HG03565 (cell line): ENCODE results near the gene SIRPG.
"Not testable (repeated sequence)": the region's sequence is repeated elsewhere in the genome, so short reads cannot be mapped to it uniquely, and the experiment has no call there.

Source experiments
- ATAC-seq: cut with Tn5 transposase; IDR thresholded peaks from one replicate; pipeline ENCODE4 v1.9.1; 2021; ENCODE audit warnings: mild to moderate bottlenecking, moderate library complexity; ENCODE audit not compliant: unreplicated experiment

SIRPG gene

DNA sequence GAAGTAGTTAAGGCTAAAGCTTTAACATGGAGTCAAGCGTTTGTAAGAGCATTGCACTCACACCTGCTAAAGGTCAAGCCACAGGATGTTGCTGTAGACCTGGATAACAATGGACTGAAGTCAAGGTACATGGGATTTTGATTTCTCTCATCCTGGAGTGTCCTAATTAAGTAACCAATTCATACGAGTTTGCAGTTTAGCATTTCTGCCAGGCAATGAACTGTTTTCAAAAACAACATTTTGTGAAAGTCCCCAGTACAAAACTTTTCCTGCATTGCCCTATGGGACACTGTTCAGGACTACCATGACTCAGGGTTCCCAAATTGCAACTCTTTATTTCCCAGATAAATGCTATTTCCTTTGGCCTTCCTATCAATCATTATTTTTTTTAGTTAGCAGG lies 20.4 kb downstream of the SIRPG start:
- no peak for ATAC-seq

DNA sequence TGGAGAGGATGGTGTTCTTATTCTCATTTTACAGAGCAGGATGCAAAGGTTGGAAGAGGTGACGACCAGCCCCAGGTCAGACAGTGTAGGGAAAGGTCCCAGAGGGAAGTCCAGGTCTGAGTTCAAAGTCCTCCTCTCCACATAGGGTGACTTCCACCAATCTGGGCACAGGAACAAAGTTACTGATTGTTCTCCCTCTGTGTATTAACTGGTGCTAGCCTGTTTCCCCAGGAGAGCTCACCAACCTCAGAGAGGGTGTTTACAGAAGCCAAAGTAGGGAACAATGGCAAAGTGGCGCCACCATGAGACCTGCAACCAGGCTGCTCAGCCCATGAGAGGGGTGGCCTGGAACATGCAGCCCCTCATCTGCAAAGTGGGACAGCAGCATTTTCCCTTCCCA lies 21.0 kb downstream of the SIRPG start:
- ATAC-seq: no peak

DNA sequence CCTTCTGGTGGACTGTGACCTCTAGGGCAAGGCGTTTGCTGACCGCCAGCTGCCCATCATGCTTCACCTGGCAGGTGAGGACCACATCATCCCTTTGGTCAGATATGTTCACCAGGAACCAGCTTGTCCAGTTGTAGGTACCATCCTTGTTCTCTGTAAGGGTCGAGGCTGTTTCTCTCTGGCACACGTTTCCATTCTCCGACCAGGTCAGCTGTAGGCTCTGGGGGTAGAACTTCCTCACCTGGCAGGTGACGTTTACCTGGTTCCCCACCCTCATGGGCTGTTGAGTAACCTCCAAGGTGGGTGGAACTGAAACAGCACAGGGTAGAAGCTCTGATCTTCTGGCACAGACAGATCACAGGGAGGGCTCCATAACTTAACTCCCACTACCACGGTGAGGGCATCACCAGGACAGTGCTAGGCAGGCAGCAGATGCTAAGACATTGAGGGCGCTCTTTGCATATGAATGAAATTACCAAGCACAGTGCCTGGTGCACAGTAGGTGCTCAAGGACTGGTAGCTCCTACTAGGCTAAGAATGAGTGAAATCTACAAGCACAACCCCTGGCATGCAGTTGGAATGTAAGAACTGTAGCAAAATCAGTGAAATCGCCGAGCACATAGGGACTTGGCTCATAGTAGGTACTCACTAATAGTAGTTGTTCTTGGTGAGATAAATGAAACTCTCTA lies 22.1 kb downstream of the SIRPG start:
- ATAC-seq: no peak

DNA sequence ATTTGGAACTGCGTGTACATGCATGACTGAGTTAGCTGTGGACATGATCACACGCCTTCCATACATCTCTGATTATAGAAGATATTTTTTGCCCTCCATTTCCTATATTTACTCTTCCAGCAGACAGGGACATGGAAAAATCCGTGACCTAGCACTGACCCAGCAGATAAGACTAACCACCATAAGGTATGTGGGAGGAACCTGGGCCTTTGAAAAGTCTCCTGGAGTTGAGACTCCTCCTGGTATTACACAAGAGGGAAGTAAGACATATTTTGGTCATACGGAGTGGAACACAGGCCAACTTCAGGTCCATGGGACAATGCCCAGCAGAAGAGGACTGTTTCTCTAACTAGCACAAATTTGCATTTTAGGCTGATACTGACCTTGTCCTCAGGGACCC lies 24.0 kb downstream of the SIRPG start:
- ATAC-seq: no peak

DNA sequence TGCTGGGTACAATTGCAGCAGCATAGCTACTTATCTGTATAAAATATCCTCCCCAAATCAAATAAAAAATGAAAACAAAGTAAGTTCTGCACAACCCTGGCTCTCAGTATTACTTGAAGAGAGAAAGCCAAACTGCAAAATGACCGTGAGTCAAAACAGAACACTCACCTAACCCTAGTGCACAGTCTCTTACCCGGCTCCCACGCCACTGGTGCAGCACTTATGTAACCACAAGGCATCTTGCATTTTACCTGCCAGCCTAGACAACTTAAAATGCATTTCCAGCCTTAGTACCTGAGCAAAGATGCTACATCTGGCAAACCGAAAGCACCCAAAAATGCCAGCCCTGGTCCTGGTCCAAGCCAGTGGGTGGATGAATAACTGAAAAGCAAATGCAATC lies 25.4 kb downstream of the SIRPG start:
- no peak for ATAC-seq

DNA sequence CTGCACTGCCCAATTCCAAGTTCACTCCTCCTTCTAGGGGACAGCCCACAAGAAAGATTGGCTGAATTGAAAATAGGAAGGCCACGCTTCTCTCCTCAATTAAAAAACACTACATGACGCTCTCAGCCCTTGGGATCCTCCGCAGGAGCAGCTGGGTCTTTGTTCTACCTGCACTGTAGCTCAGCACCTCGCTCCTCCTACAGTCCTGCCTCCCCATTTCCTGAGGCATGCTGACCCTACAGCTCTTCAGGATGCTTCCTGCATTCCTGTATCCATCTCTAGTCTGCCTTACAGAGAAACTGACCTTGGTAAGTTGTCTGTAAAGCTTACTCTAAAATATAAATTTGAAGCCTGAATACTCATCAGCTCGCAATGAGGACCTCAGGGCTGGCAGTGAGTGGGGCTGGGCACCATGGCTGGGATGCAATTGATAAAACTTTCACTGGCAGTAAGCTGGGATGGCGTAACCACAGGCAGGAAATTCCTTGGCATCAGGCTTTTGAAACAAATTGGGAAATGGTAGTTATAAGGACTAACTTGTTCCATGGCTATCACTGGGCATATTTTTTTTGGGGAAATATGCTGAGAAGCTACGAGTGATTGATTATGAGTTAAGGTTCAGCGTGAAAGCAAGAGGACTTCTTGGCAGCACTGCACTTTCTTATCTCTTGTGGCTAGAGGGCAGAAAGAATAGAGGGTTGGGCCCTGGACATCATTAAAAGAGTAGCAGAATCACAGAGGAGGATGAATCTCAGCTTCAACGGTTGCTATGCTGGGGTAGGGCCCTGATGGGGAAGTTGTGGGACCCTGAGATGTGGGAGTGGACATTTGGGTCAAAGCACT lies 26.0 kb downstream of the SIRPG start:
- no peak for ATAC-seq

DNA sequence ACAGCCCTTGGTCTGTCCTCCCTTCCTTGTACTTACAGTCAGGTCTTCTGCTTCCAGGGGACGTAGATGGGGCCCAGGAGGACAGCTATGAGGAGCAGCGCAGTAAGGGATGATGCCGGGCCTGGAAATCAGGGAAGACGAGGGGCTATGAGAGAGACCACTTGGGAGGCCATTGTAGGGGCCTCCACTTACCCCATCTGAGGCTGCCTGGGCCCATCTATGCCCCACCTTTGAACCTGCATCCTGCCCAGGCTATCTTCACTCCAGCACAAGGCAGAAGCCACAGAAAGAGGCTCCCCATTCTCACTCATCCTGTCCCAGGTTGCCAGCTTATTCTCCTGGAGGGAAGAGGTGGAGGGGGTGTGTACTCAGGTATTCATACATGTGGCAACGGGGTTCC lies 27.4 kb downstream of the SIRPG start:
- ATAC-seq: no peak

DNA sequence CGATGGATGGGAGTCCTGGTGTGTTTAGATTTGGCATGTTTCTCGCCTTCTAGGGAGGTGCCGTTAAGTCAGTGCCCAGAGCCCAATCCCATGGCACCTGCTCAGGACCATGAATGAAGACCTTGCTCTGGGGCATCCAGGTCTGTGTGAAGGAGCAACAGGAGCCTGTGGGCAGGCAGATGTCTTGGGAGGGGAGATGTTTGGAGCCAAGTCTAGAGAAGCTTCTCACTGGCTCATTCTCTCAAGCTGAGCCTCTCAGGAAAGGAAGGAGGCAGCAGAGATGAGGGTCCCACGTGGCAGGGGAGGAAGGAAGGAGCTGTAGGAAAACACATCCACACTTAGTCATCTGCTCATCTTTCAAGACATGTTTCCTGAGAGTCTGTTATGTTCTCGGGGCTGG lies 28.3 kb downstream of the SIRPG start:
- no peak for ATAC-seq

DNA sequence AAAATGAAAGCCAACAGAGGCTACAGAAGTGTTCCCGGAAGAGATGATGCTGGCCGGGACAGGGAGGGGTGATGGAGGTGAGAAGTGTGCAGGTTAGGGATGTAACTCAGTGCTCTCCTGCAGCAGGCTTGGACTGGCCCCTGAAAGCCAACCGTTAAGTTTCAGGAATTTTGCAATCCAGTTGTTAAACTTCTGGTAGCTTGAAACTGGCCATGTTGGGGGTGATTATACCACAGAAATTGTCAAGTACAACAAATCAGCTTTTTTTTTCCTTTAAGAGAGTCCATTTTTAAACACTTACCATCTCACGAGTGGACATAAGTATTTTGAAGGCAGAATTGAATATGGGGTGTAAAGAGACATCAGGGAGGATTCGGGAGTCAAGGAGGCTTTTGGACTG lies 29.0 kb downstream of the SIRPG start:
- no peak for ATAC-seq

DNA sequence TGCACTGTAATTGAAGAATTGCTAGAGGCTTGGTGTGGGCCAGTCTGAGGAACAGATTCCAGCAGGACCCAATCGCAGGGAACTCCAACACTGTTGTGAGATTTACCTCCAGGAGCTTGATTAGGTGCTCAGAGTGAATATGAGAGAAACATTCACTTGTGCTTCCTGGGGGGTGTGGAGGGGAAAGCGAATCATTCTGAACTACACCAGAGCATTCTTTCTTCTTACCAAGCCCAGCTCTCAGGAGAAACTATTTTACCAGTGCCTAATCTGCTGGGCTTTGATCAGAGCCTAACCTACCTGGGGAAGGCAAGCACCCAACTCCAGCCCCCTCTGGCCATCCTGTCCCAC lies 30.4 kb downstream of the SIRPG start:
- no peak for ATAC-seq

DNA sequence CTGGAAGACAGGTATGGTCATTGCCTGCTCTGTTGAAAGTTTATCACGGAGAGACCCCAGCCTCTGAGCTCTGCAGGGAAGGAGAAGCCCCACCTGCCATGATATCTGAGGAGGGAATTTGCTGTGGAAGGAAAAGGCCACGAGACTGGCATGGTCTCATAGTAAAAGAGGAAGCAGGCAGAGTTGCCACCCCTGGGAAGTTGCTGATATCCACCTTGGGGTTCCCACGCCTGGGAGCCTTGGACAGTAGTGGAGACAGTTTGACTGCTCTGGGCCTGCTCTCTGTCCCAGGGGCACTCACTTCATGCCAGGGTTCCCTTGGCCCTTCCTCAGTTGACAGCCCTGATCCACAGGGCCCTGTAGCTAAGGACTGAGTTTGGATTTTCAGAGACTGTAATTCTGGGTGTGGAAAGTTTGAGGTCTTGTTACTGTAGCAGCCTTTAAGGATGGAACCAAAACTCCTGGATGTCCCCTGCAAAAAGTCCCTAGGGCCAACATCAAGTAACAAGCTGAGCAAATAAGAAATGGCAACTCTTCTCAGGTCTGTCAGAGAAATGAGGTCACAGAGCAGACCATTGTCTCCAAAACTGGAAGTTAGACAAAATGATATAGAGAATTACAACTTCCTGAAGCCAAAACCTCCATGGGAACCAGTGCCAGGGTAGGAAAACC lies 30.9 kb downstream of the SIRPG start:
- ATAC-seq: no peak

DNA sequence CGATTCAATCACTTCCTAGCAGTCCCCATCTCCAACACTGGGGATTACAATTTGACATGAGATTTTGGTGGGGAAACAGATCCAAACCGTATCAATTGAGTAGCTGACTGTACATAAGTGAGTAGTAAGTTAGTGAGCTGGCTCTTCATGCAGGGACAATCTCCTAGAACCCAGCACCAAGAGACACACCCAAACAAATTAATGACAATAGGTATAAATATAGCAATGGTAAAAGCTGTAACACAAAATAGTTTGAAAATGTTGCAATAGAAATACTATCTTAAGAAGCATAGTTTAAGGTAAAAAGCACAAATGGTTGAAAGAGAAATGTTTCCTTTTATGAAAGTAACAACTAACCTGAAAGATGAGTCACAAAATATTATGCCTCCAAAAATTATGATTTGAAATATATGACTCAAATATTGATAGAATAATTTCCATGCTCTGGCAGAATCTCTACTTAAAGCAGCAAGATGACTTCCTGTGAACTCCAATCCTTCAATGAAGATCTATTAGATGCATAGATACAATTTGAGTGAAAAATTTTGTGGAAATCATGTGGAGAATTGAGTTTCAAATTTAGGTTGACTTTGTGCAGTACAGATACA lies 32.4 kb downstream of the SIRPG start:
- ATAC-seq: no peak

DNA sequence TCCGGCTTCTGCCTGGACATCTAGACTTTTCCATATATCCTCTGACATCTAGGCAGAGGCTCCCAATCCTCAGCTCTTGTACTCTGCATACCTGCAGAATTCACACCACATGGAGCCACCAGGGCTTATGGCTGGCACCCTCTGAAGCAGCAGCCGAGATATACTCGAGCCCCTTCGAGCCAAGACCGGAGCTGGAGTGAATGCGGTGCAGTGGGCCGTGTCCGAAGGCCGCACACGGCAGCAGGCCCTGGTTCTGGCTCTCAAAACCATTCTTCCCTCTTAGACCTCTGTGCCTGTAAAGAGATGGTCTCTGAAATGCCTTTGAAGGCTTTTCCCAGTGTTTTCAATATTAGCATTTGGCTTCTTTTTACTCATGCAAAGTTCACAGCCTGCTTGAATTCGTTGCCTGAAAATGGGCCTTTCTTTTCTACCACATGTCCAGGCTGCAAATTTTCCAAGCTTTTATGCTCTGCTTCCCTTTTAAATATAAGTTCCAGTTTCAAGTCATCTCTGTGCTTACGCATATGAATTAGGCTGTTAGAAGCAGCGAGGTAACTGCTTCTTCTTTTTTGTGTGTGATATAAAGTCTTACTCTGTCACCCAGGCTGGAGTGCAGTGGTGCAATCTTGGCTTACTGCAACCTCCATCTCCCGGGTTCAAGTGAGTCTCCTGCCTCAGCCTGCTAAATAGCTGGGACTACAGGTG lies 33.9 kb downstream of the SIRPG start:
- ATAC-seq: no peak

DNA sequence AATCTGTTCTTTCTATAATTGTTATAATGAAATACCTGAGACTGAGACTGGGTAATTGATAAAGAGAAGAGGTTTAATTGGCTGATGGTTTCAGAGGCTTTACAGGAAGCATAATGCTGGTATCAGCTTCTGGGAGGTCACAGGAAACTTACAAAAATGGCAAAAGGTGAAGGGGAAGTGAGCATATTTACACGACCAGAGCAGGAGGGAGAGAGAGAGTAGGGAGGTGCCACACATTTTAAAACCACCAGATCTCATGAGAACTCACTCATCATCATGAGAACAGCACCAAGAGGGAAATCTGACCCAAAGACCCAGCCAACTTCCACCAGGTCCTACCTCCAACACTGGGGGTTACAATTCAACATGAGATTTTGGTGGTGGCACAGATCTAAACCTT lies 35.1 kb downstream of the SIRPG start:
- no peak for ATAC-seq

DNA sequence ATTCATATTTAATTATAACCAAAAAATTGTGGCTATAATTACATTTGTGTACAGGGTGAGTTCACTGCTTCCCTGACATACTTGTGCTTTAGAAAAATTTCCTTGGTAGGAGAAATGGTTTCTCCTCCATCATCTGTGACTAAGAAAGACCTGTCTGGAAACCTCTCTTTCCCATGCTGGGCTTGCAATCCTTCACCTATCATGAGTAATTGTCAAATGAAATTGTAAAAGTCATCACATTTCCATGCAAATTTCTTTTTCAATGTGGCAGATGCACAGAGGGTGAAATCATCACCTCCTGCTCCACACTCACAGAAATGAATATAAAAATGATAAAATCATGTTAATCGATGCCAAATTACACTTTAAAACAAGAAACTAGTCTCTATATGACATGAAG lies 36.3 kb downstream of the SIRPG start:
- ATAC-seq: no peak

DNA sequence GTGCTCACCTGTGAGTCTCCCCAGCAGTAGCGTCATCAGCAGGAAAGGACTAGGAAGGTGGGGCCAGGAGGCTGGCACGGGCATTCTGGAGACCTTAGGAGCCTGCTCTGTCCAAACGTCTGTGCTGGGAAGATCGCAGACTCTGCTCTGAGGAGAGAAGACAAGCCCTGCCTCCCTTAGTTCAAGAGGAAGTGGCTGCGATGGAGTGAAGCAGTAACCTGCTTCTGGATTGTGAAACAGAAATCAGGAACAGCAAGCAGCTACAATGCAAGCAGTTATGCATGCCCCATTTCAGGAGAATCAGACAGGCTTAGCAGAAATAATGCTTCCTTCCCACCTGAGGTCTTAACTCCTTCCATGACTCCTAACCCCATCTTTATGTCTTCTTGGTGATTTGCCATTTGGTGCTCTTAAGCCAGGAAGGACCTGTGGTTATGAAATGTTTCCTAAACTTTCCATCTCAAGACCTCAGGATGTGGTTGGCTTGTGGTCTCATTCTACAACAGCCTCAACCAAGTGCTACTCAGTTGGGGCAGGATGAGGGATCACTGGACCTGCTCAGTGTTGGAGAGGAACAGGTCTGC lies 37.6 kb downstream of the SIRPG start, which contains the start of gene SIRPB1:
TSS of gene SIRPB1 (minus strand) at position 149 of the 584 bp plus-strand sequence. CDS start at position 84, 65 bp downstream.
- ATAC-seq: no peak

DNA sequence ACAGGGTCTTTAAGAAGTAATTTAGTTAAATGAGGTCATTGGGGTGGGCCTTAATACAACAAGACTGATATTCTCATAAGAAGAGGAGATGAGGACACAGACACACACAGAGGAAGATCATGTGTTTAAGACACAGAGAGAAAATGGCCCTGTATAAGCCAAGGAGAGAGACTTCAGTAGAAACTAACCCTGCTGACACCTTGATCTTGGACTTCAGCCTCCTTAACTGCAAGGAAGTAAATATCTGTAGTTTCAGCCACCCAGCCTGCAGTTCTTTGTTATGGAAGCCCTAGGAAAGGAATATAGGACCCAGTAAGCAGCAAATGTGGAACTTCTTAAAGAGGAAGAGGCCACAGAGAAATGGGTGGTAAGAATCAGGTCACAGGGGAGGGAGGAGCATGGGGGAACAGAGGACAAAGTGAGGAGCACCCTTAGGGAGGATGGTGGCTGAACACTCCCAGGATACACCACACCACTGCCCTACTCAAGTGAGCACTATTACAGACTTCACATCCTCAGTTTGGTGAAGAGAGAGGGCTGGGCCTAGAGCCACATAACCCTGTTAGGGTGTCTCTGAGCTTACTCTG lies 38.5 kb downstream of the SIRPG start:
- ATAC-seq: no peak

DNA sequence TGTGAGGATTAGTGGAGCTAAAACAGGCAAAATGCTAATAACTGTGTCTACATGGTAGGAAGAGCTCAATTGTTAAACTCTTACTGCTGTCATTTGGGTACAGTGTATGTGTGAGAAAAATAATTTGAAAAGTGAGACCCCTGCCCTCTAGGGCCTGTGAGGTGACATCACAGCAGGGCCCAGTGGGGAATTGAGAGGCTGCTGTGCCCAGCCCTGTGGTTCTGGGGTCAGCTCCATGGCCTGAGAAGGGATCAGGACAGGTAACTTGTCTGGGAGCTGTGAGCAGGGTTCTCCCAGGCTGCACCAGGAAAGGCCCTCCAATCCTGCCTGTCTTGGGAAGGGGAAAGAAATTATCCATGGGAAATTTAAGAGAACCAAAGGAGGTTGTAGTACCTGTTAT lies 39.1 kb downstream of the SIRPG start:
- no peak for ATAC-seq

DNA sequence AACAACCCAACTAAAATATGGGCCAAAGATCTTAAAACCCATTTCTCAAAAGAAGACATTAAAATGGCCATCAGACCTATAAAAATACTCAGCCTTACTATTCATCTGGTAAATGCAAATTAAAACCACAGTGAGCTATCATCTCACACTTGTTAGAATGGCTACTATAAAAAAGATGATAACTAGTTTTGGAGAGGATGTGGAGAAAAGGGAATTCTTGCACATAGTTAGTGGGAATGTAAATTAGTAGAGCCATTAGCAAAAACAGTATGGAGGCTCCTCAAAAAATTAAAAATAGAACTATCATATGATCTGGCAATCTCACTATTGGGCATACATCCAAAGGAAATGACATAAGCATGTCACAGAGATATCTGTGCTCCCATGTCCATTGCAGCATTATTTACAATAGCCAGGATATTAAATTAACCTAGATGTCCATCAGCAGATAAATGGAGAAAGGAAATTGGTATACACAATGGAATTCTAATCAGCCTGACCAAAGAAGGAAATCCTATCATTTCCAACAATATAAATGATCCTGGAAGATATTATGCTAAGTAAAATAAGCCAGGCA lies 40.6 kb downstream of the SIRPG start:
- ATAC-seq: no peak

DNA sequence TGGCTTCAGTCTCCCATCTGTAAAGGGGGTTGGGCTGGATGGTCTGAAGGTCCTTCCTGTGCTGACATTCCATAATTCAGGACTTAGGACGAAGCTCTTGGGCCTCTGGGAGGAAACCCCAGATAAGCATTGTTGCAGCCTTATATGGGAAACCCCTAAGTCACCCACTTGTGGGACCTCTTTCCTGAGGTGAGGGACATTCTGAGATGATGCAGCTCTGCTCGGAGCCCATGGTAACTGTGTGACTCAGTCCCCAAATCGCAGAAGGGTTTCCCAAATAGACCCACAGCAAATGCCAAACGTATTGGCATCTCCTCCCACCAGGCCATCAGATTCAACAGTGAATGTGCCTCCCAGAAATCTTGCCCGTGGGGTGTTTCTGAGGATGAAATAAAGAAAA lies 47.2 kb downstream of the SIRPG start:
- ATAC-seq: not testable (repeated sequence)
